ENCODE measurements around the gene DNAH9. TPM values are rescaled to one million over a fixed set of nuclear protein-coding genes. Genes with fewer than 3 reads are reported as not detected.
A peak's percentile ranks its signal among the peaks of the same experiment; 100 is the strongest.

DNAH9 gene
- total and polyA plus RNA-seq, 2 experiments from 2014 or later: 0.24 to 1.8 TPM

DNA sequence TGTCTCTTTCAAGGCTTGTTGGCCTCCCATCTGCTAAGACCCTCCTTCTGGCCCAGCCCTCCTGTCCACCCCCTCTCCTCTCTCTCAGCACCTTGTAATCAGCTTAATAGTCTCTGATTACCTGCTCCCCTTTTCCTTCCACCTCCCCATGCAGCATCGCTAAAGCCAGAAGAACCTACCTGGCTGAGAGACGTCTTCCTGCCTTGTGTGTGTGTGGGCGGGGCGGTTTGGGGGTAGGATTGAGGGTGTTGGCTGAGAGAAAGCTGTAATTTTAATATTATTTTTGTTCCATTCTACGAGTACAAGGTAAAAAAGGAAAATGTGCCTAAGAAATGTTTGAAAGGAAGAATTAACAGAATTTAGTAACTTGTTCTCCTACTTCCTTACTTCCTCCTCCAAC, 3.4 kb downstream of the DNAH9 start:
- DNase-seq (ENCODE audit: low read depth in 1 of 2, low spot score in 1 of 2): no peak
- Histone ChIP-seq H3K27ac (no peak overlapping the region), H3K36me3 (no peaks in the 10 kb centered on the region), H3K4me3 (no peak overlapping the region), H3K27me3 (no peaks in the 10 kb centered on the region), H3K9me3 (ENCODE audit: low read depth) (no peaks in the 10 kb centered on the region), H3K4me1 (ENCODE audit: low read depth) (no peaks in the 10 kb centered on the region)
- TF ChIP-seq CTCF (IDR thresholded peaks at IDR 0.05; ENCODE audit: low read depth, low read length): no peak

- Histone ChIP-seq H3K27me3 (no peaks in the 10 kb centered on the region), H3K36me3 (no peaks in the 10 kb centered on the region), H3K27ac (no peak overlapping the region), H3K9me3 (ENCODE audit: low read depth) (no peaks in the 10 kb centered on the region), H3K4me3 (no peak overlapping the region), H3K4me1 (ENCODE audit: low read depth) (peaks cover 8% of the 10 kb centered on the region)
- no peak for TF ChIP-seq CTCF (IDR thresholded peaks at IDR 0.05; ENCODE audit: low read depth, low read length)
- peak; percentile 11 to 22 for DNase-seq (ENCODE audit: low read depth in 1 of 2, low spot score in 1 of 2)
Observed at GRCh38 chr17:11608396-11608795, 10.1 kb downstream of the DNAH9 start.

DNA sequence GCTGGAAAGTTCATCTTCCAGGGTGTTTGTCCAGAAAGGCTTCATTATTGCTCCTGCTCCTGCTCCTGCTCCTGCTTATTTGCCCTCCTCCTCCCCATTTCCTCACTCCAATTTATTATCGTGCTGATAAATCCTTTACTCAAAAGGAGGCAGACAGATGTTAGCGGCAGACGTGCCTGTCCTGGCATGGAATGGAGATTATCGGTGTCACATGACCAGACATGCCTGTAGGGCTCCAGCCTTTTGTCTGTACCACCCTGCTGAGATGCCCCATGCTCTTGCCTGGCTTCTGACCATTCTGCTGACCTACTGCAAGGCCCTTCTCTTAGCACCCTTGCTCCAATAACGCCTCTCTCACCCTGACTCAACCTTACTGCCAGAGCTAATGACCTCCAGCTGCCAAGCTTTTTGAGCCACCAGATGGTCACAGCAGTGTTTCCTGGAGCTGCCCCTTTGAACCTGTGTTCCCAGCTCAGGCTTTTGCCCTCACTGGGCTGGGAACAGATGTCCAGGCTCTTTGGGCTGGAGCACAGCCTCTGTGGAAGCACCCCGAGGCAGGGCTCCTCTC, 12.8 kb downstream of the DNAH9 start:
- H3K27ac ChIP-seq: no peak overlapping the region
- H3K4me3 ChIP-seq: no peak overlapping the region
- no peaks in the 10 kb centered on the region for H3K36me3 ChIP-seq
- no peaks in the 10 kb centered on the region for H3K9me3 ChIP-seq (ENCODE audit: low read depth)
- H3K27me3 ChIP-seq: no peaks in the 10 kb centered on the region
- DNase-seq (ENCODE audit: low read depth in 1 of 2, low spot score in 1 of 2): no peak
- no peak for TF ChIP-seq CTCF (IDR thresholded peaks at IDR 0.05; ENCODE audit: low read depth, low read length)
- H3K4me1 ChIP-seq (ENCODE audit: low read depth): peaks cover 8% of the 10 kb centered on the region

GRCh38 chr17:11612956-11613355, 14.7 kb downstream of the DNAH9 start:
- DNase-seq (ENCODE audit: low read depth in 1 of 2, low spot score in 1 of 2): no peak
- Histone ChIP-seq H3K36me3 (no peaks in the 10 kb centered on the region), H3K27ac (no peak overlapping the region), H3K27me3 (no peaks in the 10 kb centered on the region), H3K4me1 (ENCODE audit: low read depth) (peaks cover 8% of the 10 kb centered on the region), H3K9me3 (ENCODE audit: low read depth) (no peaks in the 10 kb centered on the region), H3K4me3 (no peak overlapping the region)
- TF ChIP-seq CTCF (IDR thresholded peaks at IDR 0.05; ENCODE audit: low read depth, low read length): no peak

GRCh38 chr17:11618861-11619566, 20.7 kb downstream of the DNAH9 start:
- Histone ChIP-seq H3K27me3 (no peaks in the 10 kb centered on the region), H3K9me3 (ENCODE audit: low read depth) (no peaks in the 10 kb centered on the region), H3K27ac (no peak overlapping the region), H3K4me1 (ENCODE audit: low read depth) (no peaks in the 10 kb centered on the region), H3K36me3 (no peaks in the 10 kb centered on the region), H3K4me3 (no peak overlapping the region)
- no peak for DNase-seq (ENCODE audit: low read depth in 1 of 2, low spot score in 1 of 2)
- TF ChIP-seq CTCF (IDR thresholded peaks at IDR 0.05; ENCODE audit: low read depth, low read length): no peak

Data from cardiac muscle cell (in vitro differentiated cells and primary cell).